GM19043 (cell line): ENCODE data around the gene NCR2.
"Not testable (repeated sequence)": the region's sequence is repeated elsewhere in the genome, so short reads cannot be mapped to it uniquely, and the experiment has no call there.

ENCODE experiments used
- ATAC-seq: cut with Tn5 transposase; IDR thresholded peaks from one replicate; pipeline ENCODE4 v1.9.1; 2021; ENCODE audit warnings: low read depth; ENCODE audit not compliant: unreplicated experiment

Gene NCR2, protein sequence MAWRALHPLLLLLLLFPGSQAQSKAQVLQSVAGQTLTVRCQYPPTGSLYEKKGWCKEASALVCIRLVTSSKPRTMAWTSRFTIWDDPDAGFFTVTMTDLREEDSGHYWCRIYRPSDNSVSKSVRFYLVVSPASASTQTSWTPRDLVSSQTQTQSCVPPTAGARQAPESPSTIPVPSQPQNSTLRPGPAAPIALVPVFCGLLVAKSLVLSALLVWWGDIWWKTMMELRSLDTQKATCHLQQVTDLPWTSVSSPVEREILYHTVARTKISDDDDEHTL

DNA sequence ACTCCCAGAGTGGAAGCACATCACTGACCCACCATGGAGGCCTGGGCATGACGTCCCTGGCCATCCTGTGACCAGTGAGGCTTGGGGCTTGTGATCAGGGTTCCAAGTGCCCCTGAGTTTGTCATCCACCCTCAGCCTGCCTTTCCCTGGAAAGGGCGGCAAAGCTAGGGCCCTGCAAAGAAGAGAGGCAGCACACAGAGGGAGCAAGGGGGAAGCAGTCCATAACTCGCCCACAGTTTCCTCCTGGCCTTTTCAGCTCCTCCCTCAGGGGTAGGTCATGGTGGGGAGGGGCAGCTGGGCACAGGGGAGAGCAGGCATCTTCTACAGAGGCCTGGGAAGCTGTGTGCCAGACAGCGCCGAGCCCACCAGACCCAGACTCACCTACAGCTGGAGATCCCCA lies at the start of gene NCR2:
NCR2 (plus strand) TSS at position 313 of the 400 bp plus-strand sequence. CDS start 269 bp downstream, outside the sequence.
- no peak for ATAC-seq

DNA sequence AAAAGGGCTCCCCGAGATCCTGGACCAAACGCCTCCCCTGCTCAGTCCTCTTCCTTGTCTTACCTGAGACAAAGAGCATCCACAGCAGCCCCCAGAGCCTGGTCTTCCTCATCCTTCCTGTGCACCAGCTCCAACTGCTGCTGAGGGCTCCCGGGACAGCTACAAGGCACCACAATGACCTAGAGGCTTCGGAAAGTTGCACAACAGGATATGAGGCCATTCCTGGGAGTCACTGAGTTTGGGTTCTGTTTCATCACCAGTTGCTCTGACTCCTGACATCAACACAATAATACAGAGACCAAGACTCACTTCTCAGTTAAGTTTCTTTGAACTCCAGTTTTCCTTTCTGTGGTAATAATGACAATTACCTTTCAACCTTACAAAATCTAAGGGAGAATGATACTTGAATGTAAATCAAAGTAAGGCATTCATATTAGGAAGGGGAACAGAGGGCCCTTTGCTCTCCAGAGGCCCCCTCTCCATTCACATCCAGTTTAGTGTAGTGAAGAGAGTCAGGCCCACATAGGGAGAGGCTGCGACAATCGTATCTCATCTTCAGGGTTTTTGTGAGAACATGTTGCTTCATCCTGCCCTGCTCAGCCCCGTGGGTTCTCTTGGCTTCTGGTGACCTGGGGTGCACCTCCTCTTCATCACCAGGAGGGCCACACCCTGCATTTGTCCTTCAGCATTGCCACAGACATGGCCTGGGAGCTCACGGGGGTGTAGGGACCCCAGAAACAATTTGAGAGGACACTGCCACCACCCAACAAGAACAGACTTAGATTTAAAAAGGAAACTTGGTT lies 48.7 kb upstream of the NCR2 start, which contains the start of gene TREM1:
TREM1 (minus strand) TSS at position 139 of the 803 bp plus-strand sequence; CDS start at position 112, 27 bp downstream.
- ATAC-seq: no peak

GRCh38 chr6:41288030-41288753 lies 47.2 kb upstream of the NCR2 start:
- ATAC-seq: no peak

DNA sequence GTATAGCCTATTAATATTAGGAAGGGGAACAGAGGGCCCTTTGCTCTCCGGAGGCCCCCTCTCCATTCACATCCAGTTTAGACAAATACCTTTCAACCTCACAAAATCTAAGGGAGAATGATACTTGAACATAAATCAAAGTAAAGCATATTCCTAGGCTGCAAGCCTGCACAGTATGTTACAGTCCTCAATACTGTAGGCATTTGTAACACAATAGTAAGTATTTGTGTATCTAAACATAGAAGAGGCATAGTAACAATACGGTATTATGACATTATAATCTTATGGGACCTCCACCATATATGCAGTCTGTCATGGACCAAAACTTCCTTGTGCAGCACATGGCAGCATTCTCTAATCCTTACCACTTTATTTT lies 46.7 kb upstream of the NCR2 start:
- no peak for ATAC-seq

DNA sequence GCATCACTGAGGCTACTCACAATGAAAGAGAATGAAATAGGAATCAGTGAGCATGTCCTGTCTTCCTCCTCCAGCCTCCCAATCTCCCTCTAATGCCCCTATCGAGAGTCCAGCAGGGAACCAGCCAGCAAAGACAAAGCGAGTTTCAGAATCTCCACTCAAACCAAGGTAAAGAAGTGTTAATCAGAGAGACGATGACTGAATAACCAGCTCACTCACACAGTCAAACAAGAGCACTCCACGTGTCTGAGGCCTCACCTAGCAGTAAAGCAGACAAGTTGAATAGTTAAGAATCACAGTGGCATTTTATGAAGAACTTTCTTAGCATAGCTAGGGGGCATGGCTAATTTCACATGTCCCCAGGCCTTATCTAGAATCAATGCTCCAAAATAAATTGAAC lies 45.6 kb upstream of the NCR2 start:
- ATAC-seq: no peak

DNA sequence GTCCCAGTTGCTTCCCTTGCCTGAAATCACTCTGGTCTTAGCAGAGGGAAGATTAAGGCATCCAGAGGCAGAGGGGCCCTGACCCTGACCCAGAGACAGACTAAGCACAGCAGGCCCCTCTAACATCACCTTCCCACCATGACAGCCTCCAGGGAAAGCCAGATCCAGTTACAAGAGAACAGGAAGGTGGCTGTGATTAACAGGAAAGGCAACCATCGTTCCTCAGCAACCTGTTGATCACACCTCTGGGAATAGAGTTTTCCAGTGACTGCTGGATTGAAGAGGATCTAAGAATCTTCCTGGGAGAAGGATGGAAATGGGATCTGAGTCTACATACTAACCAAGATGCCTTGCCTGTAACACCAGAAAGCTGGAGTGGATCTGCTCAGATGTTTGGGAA lies 43.7 kb upstream of the NCR2 start:
- no peak for ATAC-seq

GRCh38 chr6:41294214-41294872 lies 41.1 kb upstream of the NCR2 start:
- no peak for ATAC-seq

- ATAC-seq: not testable (repeated sequence)
Measured at GRCh38 chr6:41297248-41297647, 38.2 kb upstream of the NCR2 start.

DNA sequence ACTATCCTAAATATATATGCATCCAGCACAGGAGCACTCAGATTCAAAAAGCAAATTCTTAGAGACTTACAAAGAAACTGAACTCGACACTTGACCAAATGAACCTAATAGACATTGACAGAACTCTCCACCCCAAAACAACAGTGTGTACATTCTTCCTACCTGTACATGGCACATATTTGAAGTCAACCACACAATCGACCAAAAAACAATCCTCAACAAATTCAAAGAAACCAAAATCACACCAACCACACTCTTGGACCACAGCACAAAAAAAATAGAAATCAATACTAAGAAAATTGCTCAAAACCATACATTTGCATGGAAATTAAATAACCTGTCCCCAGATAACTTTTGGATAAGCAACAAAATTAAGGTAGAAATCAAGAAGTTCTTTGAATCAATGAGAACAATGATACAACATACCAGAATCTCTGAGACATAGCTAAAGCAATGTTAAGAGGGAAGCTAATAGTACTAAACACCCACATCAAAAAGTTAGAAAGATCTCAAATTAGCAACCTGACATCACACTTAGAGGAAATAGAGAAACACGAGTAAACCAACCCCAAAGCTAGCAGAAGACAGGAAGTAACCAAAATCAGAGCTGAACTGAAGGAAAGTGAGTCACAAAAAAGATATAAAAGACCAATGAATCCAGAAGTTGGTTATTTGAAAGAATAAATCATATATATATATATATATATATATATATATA lies 36.5 kb upstream of the NCR2 start:
- ATAC-seq: no peak

DNA sequence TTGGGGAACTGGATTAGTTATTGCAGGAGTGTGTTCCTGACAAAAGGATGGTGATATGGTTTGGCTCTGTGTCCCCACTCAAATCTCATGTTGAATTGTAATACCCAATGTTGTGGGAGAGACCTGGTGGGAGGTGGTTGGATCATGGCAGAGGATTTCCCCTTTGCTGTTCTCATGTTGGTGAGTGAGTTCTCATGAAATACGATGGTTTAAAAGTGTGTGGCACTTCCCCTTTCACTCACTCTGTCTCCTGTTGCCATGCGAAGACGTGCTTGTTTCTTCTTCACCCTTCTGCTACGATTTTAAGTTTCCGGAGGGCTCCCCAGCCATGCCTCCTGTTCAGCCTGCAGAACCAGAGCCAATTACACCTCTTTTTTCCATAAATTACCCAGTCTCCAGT lies 32.8 kb upstream of the NCR2 start:
- no peak for ATAC-seq

DNA sequence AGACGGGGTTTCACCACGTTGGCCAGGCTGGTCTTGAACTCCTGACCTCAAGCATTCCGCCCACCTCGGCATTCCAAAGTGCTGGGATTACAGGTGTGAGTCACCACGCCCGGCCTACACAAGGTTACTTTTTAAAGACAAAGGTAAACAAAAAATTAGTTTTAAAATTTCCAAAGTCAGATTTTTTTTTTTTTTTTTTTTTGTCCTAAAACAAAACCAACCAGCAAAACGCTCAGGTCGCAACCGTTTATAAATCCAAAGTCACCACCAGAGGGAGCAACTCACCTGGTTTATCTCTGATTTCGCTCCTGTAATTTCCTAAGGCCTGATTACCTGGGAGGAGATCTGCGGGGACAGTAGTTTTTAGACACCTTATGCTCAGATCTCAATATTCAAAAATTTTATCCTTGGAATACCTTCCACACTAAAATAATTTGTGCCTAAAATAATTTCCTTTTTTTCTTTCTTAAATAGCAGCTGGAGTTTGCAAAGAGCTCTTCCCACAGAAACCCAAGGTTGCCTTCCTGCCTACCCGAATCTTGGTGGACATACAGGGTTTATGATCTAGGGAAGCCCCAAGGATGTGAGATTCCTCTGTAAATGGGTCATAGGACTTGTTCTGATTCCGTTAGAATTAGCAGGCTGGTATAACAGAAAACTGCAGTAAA lies 29.1 kb upstream of the NCR2 start:
- ATAC-seq: no peak

- ATAC-seq: no peak
Measured at GRCh38 chr6:41315203-41315602, 20.2 kb upstream of the NCR2 start.

- no peak for ATAC-seq
Measured at GRCh38 chr6:41315943-41316620, 19.3 kb upstream of the NCR2 start.

GRCh38 chr6:41318261-41318653 lies 17.2 kb upstream of the NCR2 start:
- no peak for ATAC-seq

- ATAC-seq: peak; percentile 95
Measured at GRCh38 chr6:41318654-41319565, 16.5 kb upstream of the NCR2 start.

- ATAC-seq: no peak
Measured at GRCh38 chr6:41321183-41321582, 14.2 kb upstream of the NCR2 start.

GRCh38 chr6:41325446-41326066 lies 9.9 kb upstream of the NCR2 start:
- ATAC-seq: no peak

GRCh38 chr6:41326092-41326491 lies 9.3 kb upstream of the NCR2 start:
- ATAC-seq: no peak
